T-helper 2 cell treated with Interferon-gamma antibody and Interleukin-4, amounts not matched to agents 100 ng/mL and 5 ng/mL, for 36 hours (primary cell): ENCODE data around the gene XPR1. TPM values are rescaled to one million over a fixed set of nuclear protein-coding genes. Genes with fewer than 3 reads are reported as not detected.
"Not testable (repeated sequence)": the region's sequence is repeated elsewhere in the genome, so short reads cannot be mapped to it uniquely, and the experiment has no call there.

Source experiments
- intact Hi-C: fragments of 100-400 bp; cut with micrococcal nuclease; formaldehyde crosslinking; loops from one replicate; pipeline ENCODE4 v1.15.1; 2023
- total RNA-seq: library from RNA; stranded (reverse); gene quantifications from 2 replicates; pipeline ENCODE4 v1.2.3, GENCODE V29; 2022

The XPR1 gene
- total RNA-seq, 1 donor from 2014 or later, result 17.9 TPM

DNA sequence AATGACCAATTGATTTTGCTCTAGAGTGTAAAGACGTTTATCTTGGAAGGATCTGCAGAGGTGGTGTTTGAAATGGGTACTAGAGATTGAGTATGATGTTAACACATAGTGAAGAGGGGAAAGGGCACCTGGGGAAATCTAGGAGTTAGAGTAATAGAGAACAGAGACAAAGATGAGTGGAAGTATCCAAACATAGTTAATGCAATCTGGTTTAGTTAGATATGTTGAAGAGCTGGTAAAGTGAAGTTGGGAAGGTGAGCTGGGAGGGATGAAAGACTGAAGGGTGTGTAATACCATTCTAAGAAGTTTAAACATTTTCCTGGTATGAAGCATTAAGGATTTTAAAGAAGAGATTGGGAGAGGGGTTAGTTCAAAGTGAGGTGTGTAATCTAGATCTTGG lies 11.0 kb downstream of the XPR1 start:
- intact Hi-C loops, result no loop called here

DNA sequence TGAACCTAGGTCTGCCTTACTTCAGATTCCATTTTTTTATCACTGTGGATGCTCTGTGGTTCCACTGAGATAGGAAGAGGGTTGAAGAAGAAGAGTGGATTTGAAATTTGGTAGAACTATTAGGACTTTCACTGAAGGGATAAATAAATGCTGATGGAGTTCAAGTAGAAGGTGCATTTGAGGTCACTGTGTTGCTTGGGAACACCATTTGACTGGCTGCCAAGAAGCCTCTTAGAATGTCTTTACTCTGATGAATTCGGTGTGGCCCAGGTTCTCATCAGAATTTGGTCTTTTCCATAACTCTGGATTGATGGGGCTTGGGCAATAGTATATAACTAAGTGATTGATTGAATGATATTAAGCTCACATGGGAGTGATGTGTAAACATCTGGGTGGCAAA lies 11.9 kb downstream of the XPR1 start:
- intact Hi-C loops, result no loop called here

- intact Hi-C loops, result no loop called here
Measured at GRCh38 chr1:180644526-180645192, 12.8 kb downstream of the XPR1 start.

DNA sequence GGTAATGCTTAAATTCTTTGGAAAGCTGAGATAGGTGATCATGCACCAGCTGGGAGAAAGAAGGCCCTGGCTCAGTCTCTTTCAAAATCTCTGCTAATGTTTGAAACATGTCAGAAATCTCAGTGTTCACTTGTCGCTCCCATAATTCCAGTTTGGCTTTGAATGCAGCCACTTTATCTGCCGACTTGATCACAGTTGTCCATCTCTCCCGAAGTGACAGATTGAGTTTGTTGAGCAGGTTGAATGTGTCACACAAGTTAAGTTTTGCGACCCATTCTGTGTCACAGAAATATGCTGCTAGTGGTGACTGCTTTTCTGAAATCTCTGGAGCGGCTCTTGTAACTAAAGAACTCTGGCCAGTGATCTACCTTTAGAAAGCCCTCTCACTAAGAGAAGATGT lies 13.4 kb downstream of the XPR1 start:
- intact Hi-C loops, result not testable (repeated sequence)

- intact Hi-C loops, result no loop called here
Measured at GRCh38 chr1:180646093-180646492, 14.3 kb downstream of the XPR1 start.

DNA sequence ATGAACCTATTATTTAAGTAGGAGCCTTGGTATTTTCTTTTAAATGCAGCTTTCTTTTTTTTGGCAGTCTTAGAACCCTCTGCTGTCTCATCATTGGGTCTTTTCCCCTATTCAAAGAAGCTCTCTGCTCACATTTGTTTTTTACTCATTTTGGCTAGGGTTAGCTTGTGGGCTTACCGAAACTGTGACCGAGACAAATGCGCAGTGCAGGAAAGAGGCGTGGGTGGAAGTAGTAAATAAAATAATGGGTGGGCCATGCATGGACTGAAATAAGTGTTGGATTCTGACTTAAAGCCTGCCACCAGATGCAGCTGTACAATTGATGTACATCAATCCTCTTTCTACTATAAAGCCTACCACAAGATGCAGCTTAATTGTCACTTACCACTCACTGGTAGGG lies 14.7 kb downstream of the XPR1 start:
- intact Hi-C loops, result no loop called here

DNA sequence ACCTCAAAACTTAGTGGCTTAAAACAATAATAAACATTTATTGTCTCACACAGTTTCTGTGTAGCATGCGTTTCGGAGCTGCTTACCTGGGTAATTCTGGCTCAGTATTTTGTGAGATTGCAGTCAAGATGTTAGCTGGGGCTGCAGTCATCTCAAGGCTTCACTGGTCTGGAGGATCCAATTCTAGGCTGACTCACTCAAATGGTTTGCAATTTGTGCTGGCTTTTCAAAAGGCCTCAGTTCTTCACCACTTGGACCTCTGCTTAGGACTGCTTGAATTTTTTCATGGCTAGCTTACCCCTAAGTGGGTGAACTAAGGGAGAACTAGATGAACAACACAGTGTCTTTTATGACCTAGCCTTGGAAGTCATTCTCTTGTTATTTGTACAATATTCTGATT lies 21.0 kb downstream of the XPR1 start:
- intact Hi-C loops, result no loop called here

DNA sequence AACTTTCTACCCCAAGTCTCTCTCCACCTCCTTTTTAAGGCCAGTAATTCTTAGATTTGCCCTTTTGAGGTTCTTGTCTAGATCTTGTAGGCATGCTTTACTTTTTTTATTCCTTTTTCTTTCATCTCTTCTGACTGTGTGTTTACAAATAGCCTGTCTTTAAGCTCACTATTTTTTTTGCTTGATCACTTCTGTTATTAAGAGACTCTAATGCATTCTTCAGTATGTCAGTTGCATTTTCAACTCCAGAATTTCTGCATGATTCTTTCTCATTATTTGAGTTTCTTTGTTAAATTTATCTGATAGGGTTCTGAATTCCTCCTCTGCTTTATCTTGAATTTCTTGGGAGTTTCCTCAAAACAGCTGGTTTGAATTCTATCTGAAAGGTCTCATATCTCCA lies 30.9 kb downstream of the XPR1 start:
- intact Hi-C loops, result no loop called here

- intact Hi-C loops, result no loop called here
Measured at GRCh38 chr1:180670681-180671080, 38.9 kb downstream of the XPR1 start.

DNA sequence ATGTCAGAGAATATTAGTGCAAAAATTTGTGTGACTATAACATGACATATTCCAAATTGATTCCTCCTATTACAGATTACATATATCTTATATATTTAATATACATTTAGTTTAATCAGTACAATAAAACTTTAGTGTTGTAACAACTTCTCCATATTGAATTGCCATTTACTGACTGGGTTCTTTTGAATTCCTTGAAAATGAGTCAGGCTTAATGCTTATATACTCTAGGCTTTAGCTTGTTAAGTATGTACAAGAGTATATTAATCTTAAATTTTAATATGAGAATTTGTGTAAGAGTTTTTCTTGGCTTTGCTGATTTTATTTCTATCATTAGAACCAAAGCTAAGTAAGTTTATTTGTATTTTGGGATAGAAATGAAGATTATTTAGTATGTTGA lies 40.3 kb downstream of the XPR1 start:
- intact Hi-C loops, result no loop called here

DNA sequence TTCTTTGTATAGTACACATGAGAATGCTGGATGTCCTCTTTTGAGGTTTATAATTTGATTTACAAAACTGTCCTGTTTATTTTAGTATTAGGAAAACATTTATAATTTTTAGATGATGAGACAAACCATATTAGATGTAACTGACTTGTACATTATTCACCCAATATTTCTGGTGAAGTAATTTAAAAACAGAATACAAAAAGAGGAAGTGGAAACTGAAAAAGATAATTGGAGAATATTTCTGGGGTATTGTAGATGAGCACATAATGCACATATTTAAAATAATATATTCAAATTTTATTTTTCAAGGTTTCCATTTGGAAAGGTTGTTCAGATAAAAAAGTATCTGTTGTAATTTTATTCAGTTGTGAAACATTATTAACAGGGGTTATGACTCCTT lies 40.7 kb downstream of the XPR1 start:
- intact Hi-C loops, result no loop called here

GRCh38 chr1:180674603-180675530 lies 43.0 kb downstream of the XPR1 start:
- intact Hi-C loops, result no loop called here

GRCh38 chr1:180675586-180675985 lies 43.8 kb downstream of the XPR1 start:
- intact Hi-C loops, result no loop called here

- intact Hi-C loops, result no loop called here
Measured at GRCh38 chr1:180680558-180681144, 48.8 kb downstream of the XPR1 start.

DNA sequence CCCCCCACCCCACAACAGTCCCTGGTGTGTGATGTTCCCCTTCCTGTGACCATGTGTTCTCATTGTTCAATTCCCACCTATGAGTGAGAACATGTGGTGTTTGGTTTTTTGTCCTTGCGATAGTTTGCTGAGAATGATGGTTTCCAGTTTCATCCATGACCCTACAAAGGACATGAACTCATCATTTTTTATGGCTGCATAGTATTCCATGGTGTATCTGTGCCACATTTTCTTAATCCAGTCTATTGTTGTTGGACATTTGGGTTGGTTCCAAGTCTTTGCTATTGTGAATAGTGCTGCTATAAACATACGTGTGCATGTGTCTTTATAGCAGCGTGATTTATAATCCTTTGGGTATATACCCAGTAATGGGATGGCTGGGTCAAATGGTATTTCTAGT lies 51.3 kb downstream of the XPR1 start:
- intact Hi-C loops, result not testable (repeated sequence)

DNA sequence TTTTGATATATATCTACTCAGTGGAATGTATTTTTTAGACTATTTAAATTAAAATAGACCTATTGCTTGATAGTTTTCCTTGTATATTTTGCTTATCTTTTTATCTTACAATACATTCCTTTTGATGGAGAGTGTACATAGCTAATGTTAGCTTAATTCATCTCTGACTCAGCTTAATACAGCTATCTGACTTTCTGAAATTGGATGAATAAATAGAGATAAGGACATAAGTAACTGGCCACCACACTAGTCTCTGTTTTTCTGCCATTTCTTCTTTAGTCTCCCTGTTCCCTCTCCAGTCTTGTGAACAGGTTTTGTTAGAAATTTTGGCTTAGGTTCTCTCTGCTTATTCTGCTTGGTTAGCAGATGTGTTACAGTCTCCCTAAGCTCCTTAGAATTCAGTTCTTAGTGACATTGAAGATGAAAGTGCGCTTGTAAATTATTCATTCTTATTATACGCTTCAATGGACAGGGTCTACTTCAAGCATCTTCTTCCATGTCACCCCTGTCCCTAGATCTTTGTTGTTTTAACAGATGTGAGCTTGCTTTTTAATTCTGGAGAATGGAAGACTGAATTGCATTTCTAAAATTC lies 59.6 kb downstream of the XPR1 start:
- intact Hi-C loops, result no loop called here

DNA sequence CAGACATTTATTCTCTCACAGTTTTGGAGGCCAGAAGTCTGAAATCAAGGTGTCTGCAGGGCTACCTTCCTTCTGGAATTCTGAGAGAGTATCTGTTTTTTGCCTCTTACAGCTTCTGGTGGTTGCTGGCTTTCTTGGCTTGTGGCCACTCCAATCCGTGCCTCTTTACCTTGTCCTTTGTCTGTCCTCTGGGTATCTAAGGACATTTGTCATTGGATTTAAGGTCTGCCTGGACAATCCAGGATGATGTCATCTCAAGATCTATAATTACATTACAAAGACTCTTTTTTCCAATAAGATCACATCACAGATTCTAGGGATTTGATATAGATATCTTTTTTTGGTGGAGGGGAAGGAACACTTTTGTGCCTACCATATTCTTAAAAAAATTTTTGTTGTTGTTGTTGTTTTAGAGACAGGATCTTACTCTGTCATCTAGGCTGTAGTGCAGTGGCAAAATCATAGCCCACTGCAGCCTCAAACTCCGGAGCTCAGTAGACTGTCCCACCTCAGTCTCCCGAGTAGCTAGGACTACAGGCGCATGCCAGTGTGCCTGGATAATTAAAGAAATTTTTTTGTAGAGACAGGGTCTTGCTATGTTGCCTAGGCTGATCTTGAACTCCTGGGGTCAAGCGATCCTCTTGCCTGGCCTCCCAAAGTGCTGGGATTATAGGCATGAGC lies 61.9 kb downstream of the XPR1 start:
- intact Hi-C loops, result no loop called here

GRCh38 chr1:180695282-180695681 lies 63.5 kb downstream of the XPR1 start:
- intact Hi-C loops, result no loop called here

DNA sequence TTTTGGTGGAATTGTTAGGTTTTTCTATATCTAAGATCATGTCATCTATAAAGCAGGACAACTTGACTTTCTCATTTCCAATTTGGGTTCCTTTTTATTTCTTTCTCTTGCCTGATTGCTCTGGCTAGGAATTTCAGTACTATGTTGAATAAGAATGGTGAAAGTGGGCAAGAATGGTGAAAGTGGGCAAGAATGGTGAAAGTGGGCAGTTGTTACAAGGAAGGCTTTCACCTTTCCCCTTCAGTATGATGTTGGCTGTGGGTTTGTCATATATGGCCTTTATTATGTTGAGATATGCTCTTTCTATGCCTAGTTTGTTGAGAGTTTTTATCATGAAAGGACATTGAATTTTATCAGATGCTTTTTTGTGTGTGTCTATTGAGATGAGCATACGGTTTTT lies 64.5 kb downstream of the XPR1 start:
- intact Hi-C loops, result no loop called here

- intact Hi-C loops, result no loop called here
Measured at GRCh38 chr1:180698580-180698979, 66.8 kb downstream of the XPR1 start.

DNA sequence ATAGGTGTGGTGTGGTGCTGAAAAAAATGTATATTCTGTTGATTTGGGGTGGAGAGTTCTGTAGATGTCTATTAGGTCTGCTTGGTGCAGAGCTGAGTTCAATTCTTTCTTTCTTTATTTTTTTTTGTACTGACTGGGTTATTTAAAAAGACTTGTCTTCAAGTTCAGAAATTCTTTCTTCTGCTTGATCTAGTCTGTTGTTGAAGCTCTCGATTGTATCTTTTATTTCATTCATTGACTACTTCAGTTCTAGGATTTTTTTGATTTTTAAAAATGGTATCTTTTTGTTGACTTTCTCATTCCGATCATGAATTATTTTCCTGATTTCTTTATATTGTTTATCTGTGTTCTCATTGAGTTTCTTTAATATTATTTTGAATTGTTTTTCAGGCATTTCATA lies 70.6 kb downstream of the XPR1 start:
- intact Hi-C loops, result not testable (repeated sequence)
